ENCODE data around the gene UBQLN2. TPM values are rescaled to one million over a fixed set of nuclear protein-coding genes. Genes with fewer than 3 reads are reported as not detected.

Gene UBQLN2
- total and polyA plus RNA-seq, 10 donors, result 8.2 to 30.5 (median 26.1) TPM

DNA sequence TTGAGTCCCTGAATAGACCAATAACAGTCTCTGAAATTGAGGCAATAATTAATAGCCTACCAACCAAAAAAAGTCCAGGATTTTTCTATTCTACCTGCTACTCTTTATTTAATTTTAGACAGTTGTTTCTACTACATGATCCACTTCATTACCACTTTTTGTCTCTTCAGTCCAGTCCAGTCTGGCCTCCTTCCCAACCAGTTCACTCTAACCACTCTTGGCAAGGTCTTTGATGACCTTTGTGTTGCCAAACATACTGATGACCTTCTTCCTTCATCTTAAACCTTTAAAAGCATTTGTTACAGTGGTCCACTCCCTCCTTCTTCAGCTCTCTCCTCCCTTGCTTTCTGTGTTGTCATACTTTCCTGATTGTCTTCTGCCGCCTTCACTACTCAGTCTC lies 12.8 kb upstream of the UBQLN2 start:
- H3K27ac ChIP-seq, result no peak overlapping the region
- no peaks in the 10 kb centered on the region for H3K36me3 ChIP-seq
- H3K4me3 ChIP-seq, result no peak overlapping the region
- 60 to 100% (median 84%) methylated on average over 1 of the region's 1 CpG for whole genome bisulfite sequencing, 5 donors
- H3K4me1 ChIP-seq, result no peaks in the 10 kb centered on the region
- peaks cover 0 to 12% (median 5%) of the 10 kb centered on the region in 8 donors for H3K9me3 ChIP-seq
- no peaks in the 10 kb centered on the region for H3K27me3 ChIP-seq (replicated peaks in 1 of 7)
- DNase-seq, result no peak
- intact Hi-C loops (cut with DNase I; ENCODE audit: low total_unique reads), result no loop called here
- TF ChIP-seq POLR2A (IDR thresholded peaks at IDR 0.05) (no peak), POLR2AphosphoS5 (IDR thresholded peaks at IDR 0.05) (no peak)
- TF ChIP-seq, protein P1, sequence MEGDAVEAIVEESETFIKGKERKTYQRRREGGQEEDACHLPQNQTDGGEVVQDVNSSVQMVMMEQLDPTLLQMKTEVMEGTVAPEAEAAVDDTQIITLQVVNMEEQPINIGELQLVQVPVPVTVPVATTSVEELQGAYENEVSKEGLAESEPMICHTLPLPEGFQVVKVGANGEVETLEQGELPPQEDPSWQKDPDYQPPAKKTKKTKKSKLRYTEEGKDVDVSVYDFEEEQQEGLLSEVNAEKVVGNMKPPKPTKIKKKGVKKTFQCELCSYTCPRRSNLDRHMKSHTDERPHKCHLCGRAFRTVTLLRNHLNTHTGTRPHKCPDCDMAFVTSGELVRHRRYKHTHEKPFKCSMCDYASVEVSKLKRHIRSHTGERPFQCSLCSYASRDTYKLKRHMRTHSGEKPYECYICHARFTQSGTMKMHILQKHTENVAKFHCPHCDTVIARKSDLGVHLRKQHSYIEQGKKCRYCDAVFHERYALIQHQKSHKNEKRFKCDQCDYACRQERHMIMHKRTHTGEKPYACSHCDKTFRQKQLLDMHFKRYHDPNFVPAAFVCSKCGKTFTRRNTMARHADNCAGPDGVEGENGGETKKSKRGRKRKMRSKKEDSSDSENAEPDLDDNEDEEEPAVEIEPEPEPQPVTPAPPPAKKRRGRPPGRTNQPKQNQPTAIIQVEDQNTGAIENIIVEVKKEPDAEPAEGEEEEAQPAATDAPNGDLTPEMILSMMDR (IDR thresholded peaks at IDR 0.05 in 8 of 11, conservative IDR thresholded peaks at IDR 0.05 in 3 of 11), result no peak

DNA sequence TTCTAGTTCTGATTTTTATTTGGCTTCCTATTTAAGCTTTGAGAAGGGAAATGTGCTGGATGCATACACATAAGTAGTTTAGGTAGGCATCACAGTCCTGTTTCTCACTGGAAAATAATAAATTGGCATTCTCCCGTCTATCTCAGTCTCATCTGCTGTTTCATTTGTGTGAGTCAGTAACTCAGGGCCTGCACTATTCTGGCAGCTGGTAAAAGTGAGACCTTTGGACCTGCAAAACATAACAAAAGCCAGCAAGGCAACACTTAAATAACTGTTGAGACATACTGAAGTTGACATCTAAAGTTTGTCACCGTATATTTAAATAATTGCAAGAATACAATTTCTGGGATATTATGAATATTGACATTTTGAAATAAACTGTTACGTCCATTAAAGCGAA lies 8.6 kb upstream of the UBQLN2 start:
- 76 to 98% (median 88%) methylated on average over 4 of the region's 4 CpGs for WGBS, 5 donors
- intact Hi-C loops (cut with DNase I; ENCODE audit: low total_unique reads), result no loop called here

DNA sequence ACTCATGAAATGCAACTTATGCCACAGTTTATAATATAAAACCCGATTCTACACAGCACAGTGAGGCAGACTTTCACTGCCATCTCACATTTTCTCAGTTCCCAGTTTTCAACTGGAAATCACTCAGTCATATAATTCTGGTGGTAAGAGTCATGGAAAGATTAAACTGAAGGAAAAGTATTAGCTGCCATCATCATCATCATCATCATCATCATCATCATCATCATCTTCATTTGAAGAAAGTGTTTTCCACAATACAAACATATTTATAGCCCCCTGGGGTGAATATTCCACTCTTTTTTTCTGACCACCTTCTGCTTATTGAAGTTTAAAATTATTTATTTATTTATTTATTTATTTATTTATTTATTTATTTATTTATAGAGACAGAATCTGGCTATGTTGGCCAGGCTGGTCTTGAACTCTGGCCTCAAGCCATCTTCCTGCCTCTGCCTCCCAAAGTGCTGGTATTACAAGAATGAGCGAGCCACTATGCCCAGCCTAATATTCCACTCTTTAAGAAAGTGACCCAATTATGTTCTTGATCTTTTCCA lies 6.0 kb upstream of the UBQLN2 start:
- H3K27ac ChIP-seq, result no peak overlapping the region
- DNase-seq, result no peak
- intact Hi-C loops (cut with DNase I; ENCODE audit: low total_unique reads), result no loop called here
- no peaks in the 10 kb centered on the region for H3K27me3 ChIP-seq (replicated peaks in 1 of 7)
- H3K36me3 ChIP-seq, result no peaks in the 10 kb centered on the region
- no peaks in the 10 kb centered on the region for H3K9me3 ChIP-seq
- TF ChIP-seq POLR2A (IDR thresholded peaks at IDR 0.05), result no peak
- TF ChIP-seq, protein P1 (IDR thresholded peaks at IDR 0.05 in 8 of 11, conservative IDR thresholded peaks at IDR 0.05 in 3 of 11), result no peak
- TF ChIP-seq POLR2AphosphoS5 (IDR thresholded peaks at IDR 0.05), result no peak
- no peak overlapping the region for H3K4me3 ChIP-seq
- 74 to 93% (median 91%) methylated on average over 2 of the region's 2 CpGs for WGBS, 5 donors
- peaks cover 0 to 4% (median 0%) of the 10 kb centered on the region in 6 donors for H3K4me1 ChIP-seq

More for the DNA sequence above, 8.6 kb upstream of the UBQLN2 start:
- TF ChIP-seq, protein P1 (IDR thresholded peaks at IDR 0.05 in 8 of 11, conservative IDR thresholded peaks at IDR 0.05 in 3 of 11), result no peak
- Histone ChIP-seq H3K4me1 (no peaks in the 10 kb centered on the region), H3K27ac (no peak overlapping the region), H3K36me3 (no peaks in the 10 kb centered on the region), H3K4me3 (no peak overlapping the region), H3K9me3 (no peaks in the 10 kb centered on the region), H3K27me3 (replicated peaks in 1 of 7) (no peaks in the 10 kb centered on the region)
- DNase-seq, result no peak

DNA sequence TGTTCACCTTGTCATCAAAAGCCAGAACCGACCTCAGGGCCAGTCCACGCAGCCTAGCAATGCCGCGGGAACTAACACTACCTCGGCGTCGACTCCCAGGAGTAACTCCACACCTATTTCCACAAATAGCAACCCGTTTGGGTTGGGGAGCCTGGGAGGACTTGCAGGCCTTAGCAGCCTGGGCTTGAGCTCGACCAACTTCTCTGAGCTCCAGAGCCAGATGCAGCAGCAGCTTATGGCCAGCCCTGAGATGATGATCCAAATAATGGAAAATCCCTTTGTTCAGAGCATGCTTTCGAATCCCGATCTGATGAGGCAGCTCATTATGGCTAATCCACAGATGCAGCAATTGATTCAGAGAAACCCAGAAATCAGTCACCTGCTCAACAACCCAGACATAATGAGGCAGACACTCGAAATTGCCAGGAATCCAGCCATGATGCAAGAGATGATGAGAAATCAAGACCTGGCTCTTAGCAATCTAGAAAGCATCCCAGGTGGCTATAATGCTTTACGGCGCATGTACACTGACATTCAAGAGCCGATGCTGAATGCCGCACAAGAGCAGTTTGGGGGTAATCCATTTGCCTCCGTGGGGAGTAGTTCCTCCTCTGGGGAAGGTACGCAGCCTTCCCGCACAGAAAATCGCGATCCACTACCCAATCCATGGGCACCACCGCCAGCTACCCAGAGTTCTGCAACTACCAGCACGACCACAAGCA lies 898 bp downstream of the UBQLN2 start:
- H3K27me3 ChIP-seq (replicated peaks in 1 of 7), result peaks cover 0 to 7% (median 0%) of the 10 kb centered on the region in 7 donors
- no peaks in the 10 kb centered on the region for H3K36me3 ChIP-seq
- intact Hi-C loops (cut with DNase I; ENCODE audit: low total_unique reads), result no loop called here
- H3K9me3 ChIP-seq, result no peaks in the 10 kb centered on the region
- peak overlapping the region; percentile 88 to 97 (median 94) for H3K27ac ChIP-seq
- WGBS, 5 donors, result 0 to 37% (median 2%) methylated on average over 12 to 23 of the region's 23 CpGs
- peaks cover 3 to 55% (median 20%) of the 10 kb centered on the region in 6 donors for H3K4me1 ChIP-seq
- peak; percentile 74 for DNase-seq
- H3K4me3 ChIP-seq, result peak overlapping the region; percentile 40 to 69 (median 52)
- TF ChIP-seq, protein P1 (IDR thresholded peaks at IDR 0.05 in 8 of 11, conservative IDR thresholded peaks at IDR 0.05 in 3 of 11), result no peak
- no peak for TF ChIP-seq POLR2AphosphoS5 (IDR thresholded peaks at IDR 0.05)

Data from spleen (tissue), 11 donors.